Stomach smooth muscle (tissue), 2 donors: ENCODE measurements around the gene IFT80.

Experiments used
- H3K27ac ChIP-seq: one replicate; pipeline ENCODE4 v1.7.0; 2013; ENCODE audit warnings: mild to moderate bottlenecking, low read length, inconsistent platforms
- H3K27me3 ChIP-seq, 2 donors: one replicate each; pipeline ENCODE4 v1.7.0; 2013; ENCODE audit warnings: low read length in 2 of 2; ENCODE audit not compliant: insufficient read depth in 2 of 2, control insufficient read depth in 1 of 2
- H3K36me3 ChIP-seq, 2 donors: one replicate each; pipeline ENCODE4 v1.7.0; 2013; ENCODE audit warnings: low read length in 2 of 2; ENCODE audit not compliant: control insufficient read depth in 2 of 2, insufficient read depth in 2 of 2
- H3K4me1 ChIP-seq: one replicate; pipeline ENCODE4 v1.7.0; 2013; ENCODE audit warnings: low read length; ENCODE audit not compliant: control insufficient read depth, insufficient read depth
- H3K4me3 ChIP-seq, 2 donors: one replicate each; pipeline ENCODE4 v1.7.0; 2013; ENCODE audit warnings: low read length in 2 of 2
- H3K9ac ChIP-seq, 2 donors: one replicate each; pipeline ENCODE4 v1.7.0; 2013; ENCODE audit warnings: low read length in 2 of 2, mild to moderate bottlenecking in 1 of 2
- H3K9me3 ChIP-seq, 2 donors: one replicate each; pipeline ENCODE4 v1.7.0; 2013; ENCODE audit warnings: low read length in 2 of 2; ENCODE audit not compliant: control insufficient read depth in 2 of 2
- donor health status: healthy.
- donor health status: Pancreatic carcinoma.

Gene IFT80

DNA sequence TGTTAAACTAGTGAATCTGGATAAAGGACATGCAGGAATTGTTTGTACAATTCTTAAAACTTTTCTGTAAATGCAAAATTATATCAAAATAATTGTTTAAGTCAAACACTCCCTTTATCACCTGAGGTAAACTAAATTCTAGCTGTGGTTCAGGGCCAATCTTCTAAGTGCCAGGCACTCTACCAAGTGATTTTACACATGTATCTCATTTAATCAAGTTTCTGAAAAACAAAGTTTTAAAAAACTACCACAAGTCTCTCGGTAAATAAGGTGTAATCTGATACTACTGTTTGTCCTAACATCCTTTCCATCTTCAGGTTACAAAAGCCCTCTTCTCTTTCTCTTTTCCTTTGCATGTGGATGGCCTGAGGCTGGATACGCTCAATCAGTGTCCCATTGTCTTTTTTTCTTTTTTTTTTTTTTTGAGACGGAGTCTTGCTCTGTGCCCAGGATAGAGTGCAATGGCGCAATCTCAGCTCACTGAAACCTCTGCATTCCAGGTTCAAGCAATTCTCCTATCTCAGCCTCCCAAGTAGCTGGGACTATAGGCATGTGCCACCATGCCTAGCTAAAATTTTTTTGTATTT lies 19.3 kb downstream of the IFT80 start:
- Histone ChIP-seq H3K4me3 (no peak overlapping the region), H3K4me1 (no peaks in the 10 kb centered on the region), H3K27ac (no peak overlapping the region), H3K9me3 (no peaks in the 10 kb centered on the region), H3K27me3 (no peaks in the 10 kb centered on the region), H3K9ac (no peak overlapping the region), H3K36me3 (peaks cover 9 to 10% of the 10 kb centered on the region in 2 donors)

DNA sequence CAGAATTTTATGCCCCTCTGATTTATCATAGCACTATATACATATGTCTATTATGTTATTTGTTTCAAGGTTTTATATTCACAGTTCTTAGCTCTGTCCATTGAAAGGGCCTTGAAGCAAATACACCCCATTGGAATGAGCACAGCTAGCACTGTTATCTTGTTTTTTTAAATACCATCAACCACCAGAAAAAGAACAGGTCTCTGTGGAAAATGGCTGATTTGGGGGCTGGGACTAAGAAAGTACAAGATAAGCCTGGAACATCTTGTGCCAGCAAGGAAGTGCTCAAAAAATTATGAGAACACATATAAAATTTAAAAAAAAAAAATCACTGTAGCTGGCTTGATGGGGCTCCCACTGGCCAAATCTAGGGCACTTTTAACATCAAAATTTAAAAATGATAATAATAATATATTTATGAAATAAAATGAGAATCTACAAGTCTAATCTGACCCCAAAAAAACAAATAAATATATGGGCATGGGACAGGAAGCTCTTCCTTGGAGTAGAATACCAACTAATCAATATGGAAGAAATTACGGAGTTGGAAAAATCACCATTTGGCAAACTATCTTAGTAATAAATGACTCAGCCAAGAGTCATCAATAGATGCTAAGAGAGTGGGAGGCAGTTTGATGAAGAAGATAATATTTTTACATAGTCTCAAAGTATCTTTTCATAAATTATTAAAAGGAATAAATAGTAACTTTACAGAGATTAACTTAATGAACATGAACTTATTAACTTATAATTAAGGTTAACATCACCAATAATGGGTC lies 20.5 kb downstream of the IFT80 start:
- H3K27ac ChIP-seq = no peak overlapping the region
- H3K4me3 ChIP-seq = no peak overlapping the region
- no peaks in the 10 kb centered on the region for H3K9me3 ChIP-seq
- no peaks in the 10 kb centered on the region for H3K4me1 ChIP-seq
- no peak overlapping the region for H3K9ac ChIP-seq
- H3K36me3 ChIP-seq = peaks cover 13 to 14% of the 10 kb centered on the region in 2 donors
- no peaks in the 10 kb centered on the region for H3K27me3 ChIP-seq

DNA sequence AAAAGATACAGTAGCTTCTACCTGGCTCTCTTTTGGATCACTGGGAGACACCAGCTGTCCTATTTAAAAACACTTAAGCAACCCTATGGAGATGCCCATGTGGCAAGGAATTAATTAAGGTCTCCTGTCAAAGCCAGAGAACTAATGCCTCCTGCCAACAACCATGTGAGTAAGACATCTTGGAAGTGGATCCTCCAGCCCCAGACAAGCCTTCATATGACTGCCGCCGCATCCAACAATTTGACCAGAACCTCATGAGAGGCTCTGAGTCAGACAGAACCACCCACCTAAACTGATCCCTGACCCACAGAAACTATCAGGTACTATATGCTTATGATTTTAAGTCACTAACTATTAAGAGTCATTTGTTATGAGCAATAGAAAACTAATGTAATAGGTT lies 22.3 kb downstream of the IFT80 start:
- no peak overlapping the region for H3K27ac ChIP-seq
- H3K9me3 ChIP-seq = no peaks in the 10 kb centered on the region
- H3K4me1 ChIP-seq = no peaks in the 10 kb centered on the region
- H3K27me3 ChIP-seq = no peaks in the 10 kb centered on the region
- no peak overlapping the region for H3K4me3 ChIP-seq
- peaks cover 13 to 14% of the 10 kb centered on the region in 2 donors for H3K36me3 ChIP-seq
- no peak overlapping the region for H3K9ac ChIP-seq

DNA sequence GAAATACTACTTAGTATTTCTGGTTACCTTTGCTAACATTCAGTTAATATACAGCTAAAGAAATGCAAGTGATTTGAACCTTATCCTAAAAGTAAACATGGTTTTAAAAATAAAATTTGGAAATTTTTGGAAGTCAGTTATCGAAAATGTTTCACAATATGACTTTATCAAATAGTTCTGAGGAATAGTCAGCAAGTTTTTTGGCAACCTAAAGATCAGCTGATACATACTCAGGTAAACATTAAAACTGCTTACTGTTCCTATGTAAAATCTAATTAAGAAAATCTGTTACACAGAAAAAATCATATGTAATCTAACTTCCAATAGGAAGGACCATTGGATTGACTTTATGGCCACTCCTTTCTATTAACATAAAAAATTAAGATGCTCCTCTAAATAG lies 24.1 kb downstream of the IFT80 start:
- Histone ChIP-seq H3K4me3 (no peak overlapping the region), H3K27me3 (no peaks in the 10 kb centered on the region), H3K27ac (no peak overlapping the region), H3K9ac (no peak overlapping the region), H3K4me1 (no peaks in the 10 kb centered on the region), H3K9me3 (no peaks in the 10 kb centered on the region), H3K36me3 (peaks cover 13 to 14% of the 10 kb centered on the region in 2 donors)

DNA sequence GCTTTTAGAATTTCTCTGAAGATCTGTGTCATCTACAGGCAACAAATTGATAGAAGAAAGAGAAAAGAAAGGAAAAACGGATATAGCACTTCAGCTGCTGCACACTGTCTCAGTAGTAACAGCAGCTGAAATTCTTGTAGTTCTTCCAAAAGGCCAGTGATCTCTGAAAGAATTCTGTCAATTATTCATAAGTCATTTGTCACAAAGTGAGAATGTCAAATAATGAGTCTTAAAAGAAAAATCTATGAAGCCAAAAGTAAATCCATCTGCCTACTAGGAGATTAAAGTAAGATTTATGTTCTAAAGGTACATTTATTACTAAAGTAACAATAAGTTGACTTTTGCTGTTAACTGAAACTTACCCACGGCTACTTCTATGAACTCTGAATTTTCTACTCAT lies 24.6 kb downstream of the IFT80 start:
- Histone ChIP-seq H3K9ac (no peak overlapping the region), H3K27ac (no peak overlapping the region), H3K4me3 (no peak overlapping the region), H3K4me1 (no peaks in the 10 kb centered on the region), H3K27me3 (no peaks in the 10 kb centered on the region), H3K9me3 (no peaks in the 10 kb centered on the region), H3K36me3 (peaks cover 13 to 14% of the 10 kb centered on the region in 2 donors)

DNA sequence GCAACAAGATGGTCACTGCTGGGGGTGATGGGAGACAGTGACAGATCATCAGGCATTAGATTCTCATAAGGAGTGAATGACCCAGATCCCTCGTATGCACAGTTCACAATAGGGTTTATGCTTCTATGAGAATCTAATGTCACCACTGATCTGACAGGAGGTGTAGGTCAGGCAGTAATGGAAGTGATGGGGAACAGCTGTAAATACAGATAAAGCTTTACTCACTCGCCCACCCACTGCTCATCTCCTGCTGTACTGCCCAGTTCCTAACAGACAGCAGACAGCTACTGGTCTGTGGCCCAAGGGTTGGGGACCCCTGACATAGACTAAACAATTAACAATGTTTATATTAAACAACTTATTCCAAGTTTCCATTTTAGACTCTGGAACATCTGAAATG lies 25.4 kb downstream of the IFT80 start:
- Histone ChIP-seq H3K9ac (no peak overlapping the region), H3K36me3 (peaks cover 13 to 14% of the 10 kb centered on the region in 2 donors), H3K9me3 (no peaks in the 10 kb centered on the region), H3K27ac (no peak overlapping the region), H3K27me3 (no peaks in the 10 kb centered on the region), H3K4me1 (no peaks in the 10 kb centered on the region), H3K4me3 (no peak overlapping the region)

DNA sequence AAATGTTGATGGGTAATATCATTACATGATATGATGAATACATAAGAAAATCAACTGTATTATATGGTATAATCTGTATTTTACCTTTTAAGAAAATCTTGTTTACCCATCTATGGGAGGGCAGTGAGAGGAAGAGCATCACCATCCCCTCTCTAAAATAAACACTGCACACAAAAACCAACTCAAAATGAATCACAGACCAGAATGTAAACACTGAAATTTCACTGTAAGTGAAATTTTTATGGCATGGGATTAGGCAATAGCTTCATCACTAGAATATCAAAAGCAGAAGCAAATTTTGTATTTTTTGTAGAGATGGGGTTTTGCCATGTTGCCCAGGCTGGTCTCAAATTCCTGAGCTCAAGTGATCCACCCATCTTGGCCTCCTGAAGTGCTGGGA lies 26.2 kb downstream of the IFT80 start:
- Histone ChIP-seq H3K36me3 (peaks cover 13 to 14% of the 10 kb centered on the region in 2 donors), H3K9me3 (no peaks in the 10 kb centered on the region), H3K4me3 (no peak overlapping the region), H3K27ac (no peak overlapping the region), H3K9ac (no peak overlapping the region), H3K4me1 (no peaks in the 10 kb centered on the region), H3K27me3 (no peaks in the 10 kb centered on the region)

DNA sequence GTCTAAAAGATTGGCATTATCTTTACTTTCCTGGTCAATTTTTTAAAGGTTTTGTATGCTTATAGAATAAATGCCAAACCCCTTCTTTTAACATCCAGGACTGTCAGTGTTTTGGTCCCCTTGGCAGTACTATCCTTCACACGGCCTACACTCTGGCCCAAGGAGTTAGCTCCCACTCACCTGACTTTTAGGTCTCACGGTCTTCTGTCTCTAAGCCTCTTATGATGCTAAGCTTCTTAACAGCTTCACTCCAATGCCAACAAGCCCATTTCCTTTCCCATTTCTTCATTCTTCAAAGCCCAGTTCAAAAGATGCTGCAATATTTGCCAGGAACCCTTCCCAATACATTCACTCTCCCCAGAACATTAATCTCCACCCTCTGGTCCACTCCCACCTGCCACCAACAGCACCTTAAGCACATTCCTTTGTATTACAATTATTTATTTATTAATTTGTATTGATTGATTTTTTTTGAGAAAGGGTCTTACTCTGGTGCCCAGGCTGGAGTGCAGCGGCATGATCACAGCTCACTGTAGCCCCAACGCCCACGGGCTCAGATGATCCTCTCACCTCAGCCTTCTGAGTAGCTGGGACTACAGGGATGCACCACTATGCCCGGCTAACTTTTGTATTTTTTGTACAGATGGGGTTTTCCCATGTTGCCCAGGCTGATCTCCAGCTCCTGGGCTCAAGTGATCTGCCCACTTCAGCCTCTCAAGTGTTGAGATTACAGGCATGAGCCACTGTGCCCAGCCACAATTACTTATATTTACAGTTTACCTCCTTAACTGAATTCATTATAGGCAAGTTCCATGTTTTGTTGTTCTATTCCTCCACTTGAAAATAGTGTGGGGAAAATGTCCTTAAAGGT lies 27.8 kb downstream of the IFT80 start:
- Histone ChIP-seq H3K4me1 (no peaks in the 10 kb centered on the region), H3K4me3 (no peak overlapping the region), H3K36me3 (peaks cover 6 to 10% of the 10 kb centered on the region in 2 donors)

DNA sequence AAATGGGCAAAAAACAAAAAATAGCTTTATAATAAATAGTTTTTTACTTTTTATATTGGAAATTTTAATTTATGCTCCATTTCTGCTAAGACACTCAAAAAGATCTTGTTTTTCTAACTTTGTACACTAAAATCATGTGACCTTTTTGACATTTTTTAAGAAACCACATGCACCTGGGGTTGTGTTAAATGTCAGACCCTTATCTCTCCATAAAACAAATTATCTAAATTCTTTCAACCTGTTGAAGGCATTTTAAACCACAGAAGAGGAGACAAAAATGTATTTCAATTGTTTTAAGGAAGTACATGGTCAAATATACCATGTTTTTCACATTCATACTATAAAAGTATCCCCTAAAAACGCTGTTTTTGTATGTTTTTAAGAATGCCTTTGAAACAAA lies 29.2 kb downstream of the IFT80 start:
- no peak overlapping the region for H3K27ac ChIP-seq
- no peaks in the 10 kb centered on the region for H3K9me3 ChIP-seq
- H3K4me1 ChIP-seq = no peaks in the 10 kb centered on the region
- H3K27me3 ChIP-seq = no peaks in the 10 kb centered on the region
- H3K4me3 ChIP-seq = no peak overlapping the region
- no peak overlapping the region for H3K9ac ChIP-seq
- H3K36me3 ChIP-seq = peaks cover 4 to 8% of the 10 kb centered on the region in 2 donors

More for the DNA sequence above, 27.8 kb downstream of the IFT80 start:
- H3K27ac ChIP-seq = no peak overlapping the region
- H3K27me3 ChIP-seq = no peaks in the 10 kb centered on the region
- no peaks in the 10 kb centered on the region for H3K9me3 ChIP-seq
- H3K9ac ChIP-seq = no peak overlapping the region

DNA sequence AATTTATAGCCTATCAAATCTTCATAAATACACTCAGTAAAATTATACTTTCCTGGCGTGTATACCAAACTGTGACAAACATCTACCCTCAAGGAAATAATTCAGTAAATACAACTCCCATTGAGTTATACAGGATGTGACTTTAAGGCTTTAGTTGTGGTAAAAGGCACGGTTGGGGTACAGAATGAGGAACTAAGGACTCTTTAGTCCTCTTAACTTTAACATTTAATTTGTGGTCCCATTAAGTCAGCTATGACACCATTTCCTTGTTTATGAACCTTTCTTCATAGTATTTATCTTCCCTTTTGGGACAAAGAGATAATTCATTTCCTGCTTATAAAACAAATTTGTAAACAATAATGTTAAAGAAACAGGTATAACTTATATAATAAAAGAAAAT lies 30.2 kb downstream of the IFT80 start:
- H3K9me3 ChIP-seq = no peaks in the 10 kb centered on the region
- no peak overlapping the region for H3K4me3 ChIP-seq
- H3K27ac ChIP-seq = no peak overlapping the region
- no peak overlapping the region for H3K9ac ChIP-seq
- H3K36me3 ChIP-seq = peaks cover 2 to 3% of the 10 kb centered on the region in 2 donors
- no peaks in the 10 kb centered on the region for H3K27me3 ChIP-seq
- no peaks in the 10 kb centered on the region for H3K4me1 ChIP-seq
